Suprapubic skin (tissue), 4 donors: ENCODE measurements around the gene CUEDC1.

Experiments
- CTCF ChIP-seq, 2 donors: fragments of 200-600 bp in 1 of 2; fragments of 450-650 bp in 1 of 2; sonication (generic) in 1 of 2; IDR thresholded peaks; one replicate each; pipeline ENCODE4 v1.5.1; 2016 to 2019; ENCODE audit warnings: antibody characterized with exemption in 2 of 2, mild to moderate bottlenecking in 1 of 2, moderate library complexity in 1 of 2
- EP300 ChIP-seq: sonication (generic); formaldehyde crosslinking; IDR thresholded peaks from one replicate; pipeline ENCODE4 v1.6.1; 2017; ENCODE audit warnings: antibody characterized with exemption
- POLR2A ChIP-seq, 2 donors: fragments of 450-650 bp; IDR thresholded peaks; one replicate each; pipeline ENCODE4 v1.6.1; 2017; ENCODE audit warnings: antibody characterized with exemption in 2 of 2, mild to moderate bottlenecking in 2 of 2, moderate library complexity in 2 of 2
- POLR2AphosphoS5 ChIP-seq, 3 donors: sonication (generic); formaldehyde crosslinking; IDR thresholded peaks; one replicate each; pipeline ENCODE4 v1.6.1; 2017; ENCODE audit warnings: antibody characterized with exemption in 3 of 3

DNA sequence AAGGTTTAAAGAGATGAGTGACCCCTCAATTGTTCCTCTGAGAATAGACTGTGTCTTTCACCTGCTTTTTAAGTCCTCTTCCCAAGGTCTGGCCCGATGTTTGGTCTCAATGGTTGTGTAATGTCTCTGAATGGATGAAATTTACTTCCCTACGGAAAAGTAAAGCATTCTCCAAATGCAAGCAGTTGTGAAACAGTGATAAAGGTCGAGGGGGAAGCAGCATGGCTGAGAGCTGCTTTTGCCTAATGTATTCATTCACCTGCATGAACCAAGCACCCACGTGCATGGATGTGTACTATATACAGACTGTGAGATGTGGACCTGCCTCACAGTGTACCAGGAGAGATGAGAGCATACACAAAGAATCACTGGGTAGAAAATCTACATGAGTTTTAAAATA lies 116.8 kb downstream of the CUEDC1 start:
- TF ChIP-seq EP300, result no peak
- TF ChIP-seq POLR2AphosphoS5 (IDR thresholded peaks at IDR 0.05), result no peak
- TF ChIP-seq CTCF (IDR thresholded peaks at IDR 0.05), result no peak
- TF ChIP-seq POLR2A (IDR thresholded peaks at IDR 0.05), result no peak
